Stimulated activated CD4-positive, alpha-beta T cell treated with anti-CD3 and anti-CD28 coated beads, TNF-alpha, amount 100 ng/mL, for 24 hours (primary cell): ENCODE results near the gene PROCR.
"Not testable (repeated sequence)": the region's sequence is repeated elsewhere in the genome, so short reads cannot be mapped to it uniquely, and the experiment has no call there.

ENCODE experiments used
- DNase-seq, 3 experiments: peaks; one replicate each; pipeline ENCODE4 v3.0.0-alpha.2; 2020; ENCODE audit warnings: low read depth in 3 of 3

PROCR gene

DNA sequence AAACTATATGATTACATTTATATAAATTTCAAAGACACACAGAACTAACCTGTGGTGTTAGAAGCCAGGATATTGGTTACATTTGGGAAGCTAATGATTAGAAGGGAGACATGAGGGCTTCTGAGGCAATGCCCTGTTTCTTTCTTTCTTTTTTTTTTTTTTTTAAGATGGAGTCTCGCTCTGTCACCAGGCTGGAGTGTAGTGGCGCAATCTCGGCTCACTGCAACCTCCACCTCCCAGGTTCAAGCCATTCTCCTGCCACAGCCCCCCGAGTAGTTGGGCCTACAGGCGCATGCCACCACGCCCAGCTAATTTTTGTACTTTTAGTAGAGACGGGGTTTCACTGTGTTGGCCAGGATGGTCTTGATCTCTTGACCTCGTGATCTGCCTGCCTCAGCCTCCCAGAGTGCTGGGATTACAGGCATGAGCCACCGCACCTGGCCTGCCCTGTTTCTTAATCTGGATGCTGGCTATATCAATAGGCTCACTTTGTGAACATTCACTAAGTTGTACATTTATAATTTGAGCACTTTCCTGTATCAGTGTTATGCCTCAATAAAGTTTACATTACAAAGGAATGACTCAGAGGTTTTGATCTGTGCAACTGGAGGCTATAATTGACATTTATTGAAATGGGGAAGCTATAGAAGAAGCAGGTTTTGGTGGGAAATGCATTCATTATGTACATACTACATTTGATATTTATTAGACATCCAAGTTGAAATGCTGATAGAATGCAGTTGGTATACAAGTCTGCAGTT is 21.3 kb downstream of the PROCR start:
- DNase-seq: not testable (repeated sequence)

DNA sequence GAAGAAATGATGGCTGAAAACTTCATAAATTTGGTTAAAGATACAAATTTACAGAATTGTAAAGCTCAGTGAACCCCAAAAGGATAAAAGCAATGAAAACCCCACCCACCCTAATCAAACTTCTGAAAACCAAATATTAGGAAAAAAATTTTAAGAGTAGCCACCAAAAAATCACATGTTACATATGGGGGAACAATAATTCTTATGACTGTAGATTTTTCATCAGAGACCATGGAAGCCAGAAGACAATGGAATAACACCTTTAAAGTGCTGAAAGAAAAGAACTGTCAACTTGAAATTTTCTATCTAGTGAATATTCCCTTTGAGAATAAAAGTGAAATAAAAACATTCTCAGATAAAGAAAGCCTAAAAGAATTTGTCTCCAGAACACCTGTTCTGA is 24.4 kb downstream of the PROCR start:
- DNase-seq: no peak

DNA sequence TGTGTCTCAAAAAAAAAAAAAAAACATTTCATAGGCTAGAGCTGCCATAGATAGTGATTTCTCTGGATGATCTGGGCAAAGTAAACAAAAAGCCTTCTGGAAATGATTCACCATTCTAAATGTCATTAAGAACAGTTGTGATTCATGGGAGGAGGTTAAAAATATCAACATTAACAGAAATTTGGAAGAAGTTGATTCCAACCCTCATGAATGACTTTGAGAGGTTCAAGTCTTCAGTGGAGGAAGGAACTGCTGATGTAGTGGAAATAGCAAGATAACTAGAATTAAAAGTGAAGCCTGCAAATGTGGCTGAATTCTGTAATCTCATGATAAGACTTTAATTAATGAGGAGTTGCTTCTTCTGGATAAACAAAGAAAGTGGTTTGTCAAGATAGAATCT is 27.9 kb downstream of the PROCR start:
- DNase-seq: no peak

DNA sequence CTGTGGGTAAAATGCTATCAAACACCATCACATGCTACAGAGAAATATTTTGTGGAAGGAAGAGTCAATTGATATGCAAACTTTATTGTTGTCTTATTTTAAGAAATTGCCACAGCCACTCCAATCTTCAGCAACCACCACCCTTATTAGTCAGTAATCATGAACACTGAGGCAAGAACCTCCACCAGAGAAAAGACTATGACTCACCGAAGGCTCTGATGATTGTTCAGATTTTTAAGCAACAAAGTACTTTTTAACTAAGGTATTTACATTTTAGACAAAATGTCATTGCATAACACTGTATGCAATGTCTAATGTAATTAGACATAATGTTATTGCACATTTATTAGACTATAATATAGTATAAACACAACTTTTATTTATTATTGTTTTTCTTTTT is 28.4 kb downstream of the PROCR start:
- no peak for DNase-seq

DNA sequence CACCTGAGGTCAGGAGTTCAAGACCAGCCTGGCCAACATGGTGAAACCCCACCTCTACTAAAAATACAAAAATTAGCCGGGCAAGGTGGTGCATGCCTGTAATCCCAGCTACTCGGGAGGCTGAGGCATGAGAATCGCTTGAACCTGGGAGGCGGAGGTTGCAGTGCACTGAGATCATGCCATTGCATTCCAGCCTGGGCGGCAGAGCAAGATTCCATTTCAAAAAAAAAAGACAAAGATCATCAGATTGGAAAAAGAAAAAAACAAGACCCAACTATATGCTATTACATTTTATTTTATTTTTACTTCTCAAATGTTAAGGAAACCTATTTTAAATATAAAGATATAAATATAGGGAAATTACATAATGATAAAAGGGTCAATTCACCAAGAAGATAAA is 29.6 kb downstream of the PROCR start:
- DNase-seq: not testable (repeated sequence)

DNA sequence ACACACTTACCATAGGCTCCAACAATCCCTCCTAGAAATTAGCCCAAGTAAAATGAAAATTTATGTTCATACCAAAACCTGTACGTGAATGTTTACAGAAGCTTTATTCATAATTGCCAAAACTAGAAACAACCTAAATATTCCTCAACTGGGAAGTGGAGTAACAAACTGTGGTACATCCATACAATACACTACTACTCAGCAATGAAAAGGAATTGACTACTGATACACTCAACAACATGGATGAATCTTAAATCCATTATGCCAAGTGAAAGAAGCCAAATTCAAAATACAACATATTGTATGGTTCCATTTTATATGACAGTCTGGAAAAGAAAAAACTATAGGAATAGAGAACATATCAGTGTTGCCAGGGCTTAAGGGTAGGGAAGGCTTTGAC is 34.9 kb downstream of the PROCR start:
- DNase-seq: no peak

DNA sequence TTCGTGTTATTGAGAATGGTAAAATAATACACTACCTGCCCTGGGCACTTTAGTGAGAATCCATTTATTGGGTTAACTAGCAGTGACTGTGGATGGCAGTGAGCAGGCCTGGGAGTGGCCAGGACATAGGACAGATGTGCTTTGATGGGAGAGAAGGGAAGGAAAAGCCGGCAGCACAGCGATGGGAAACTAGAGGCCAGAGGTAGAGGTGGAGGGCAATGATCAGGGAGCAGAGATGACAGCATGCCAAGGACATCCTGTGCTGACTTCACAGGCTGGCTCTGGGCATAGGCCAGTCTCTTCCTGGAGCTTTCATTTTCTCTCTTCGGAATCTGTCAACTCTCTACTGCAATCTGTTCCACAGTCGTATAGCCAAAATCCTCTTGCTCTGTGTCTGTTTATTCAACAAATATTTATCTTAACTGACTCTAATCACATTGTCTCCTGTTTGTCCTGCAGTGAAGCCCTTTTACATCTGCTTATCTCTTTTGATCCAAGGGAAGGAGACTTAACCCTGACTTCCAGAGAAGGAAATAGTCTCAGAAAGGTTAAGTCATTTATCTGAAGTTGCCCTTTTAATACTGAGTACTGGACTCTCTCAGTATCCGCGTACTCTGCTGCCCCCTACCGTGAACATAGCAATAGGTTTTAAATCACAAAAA is 36.2 kb downstream of the PROCR start:
- DNase-seq: peak; percentile 63 to 69 (median 65)

DNA sequence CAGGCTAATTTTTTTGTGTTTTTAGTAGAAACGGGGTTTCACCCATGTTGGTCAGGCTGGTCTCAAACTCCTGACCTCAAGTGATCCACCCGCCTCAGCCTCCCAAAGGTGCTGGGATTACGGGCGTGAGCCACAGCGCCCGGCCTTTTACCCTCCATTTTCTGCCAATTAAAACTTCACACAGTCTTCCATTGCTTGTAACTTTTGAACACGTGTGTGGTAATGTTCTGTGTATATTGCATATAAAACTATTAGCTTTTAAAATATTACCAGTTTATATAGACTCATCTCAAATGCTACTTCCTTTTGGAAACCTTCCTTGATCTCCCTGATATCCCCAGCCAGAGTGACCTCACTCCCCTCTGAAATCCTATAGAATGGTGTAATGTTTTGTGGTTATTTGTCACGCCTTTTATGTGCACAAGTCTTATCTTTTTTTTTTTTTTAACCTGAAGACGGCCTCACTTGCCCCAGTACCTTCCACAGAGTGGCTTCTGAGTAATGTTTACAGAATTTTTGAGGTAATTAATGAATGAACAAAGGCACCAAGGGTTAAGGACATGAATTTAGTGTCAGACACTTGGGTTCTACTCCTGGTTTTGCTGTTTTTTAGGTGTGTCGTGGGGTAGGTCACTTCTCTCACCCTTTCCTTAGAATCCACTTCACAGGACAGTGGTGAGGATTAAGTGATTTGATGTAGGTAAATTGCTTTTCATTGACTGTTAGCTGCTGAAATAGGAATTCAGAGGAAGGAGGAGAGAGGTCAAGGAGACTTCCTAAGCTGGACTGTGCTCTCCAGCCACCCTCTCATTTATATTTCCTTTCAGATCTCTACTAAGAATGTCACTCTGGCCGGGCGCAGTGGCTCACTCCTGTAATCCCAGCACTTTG is 43.4 kb downstream of the PROCR start:
- DNase-seq: no peak

DNA sequence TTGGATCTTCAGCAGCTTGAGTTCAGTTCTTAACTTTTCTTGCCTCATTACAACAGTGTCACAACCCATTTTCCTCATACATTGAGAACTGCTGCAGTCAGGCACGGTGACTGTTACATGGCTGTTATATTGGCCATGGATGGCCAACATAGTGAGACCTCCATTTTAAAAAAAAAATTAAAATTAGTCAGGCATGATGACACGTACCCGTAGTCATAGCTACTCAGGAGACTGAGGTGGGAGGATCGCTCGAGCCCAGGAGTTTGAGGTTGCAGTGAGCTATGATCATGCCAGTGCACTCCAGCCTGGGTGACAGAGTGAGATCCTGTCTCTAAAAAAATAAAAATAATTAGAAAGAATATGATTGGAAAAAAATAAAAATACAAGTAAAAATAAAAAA is 44.7 kb downstream of the PROCR start:
- no peak for DNase-seq

DNA sequence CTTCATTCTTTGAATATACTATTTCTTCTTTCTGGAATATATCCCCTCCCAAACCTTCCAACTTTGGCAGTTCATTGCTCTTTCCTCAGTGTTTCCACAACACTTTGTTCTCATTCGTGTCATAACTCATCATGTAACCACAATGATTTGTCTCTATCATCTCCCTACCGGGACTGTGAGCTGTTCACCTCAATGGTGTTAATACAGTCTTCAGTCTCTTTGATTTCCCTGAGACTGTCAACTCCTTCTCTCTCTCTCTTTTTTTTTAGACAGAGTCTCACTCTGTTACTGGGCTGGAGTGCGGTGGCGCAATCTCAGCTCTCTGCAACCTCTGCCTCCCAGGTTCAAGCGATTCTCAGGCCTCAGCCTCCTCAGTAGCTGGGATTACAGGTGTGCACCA is 52.1 kb downstream of the PROCR start:
- no peak for DNase-seq

DNA sequence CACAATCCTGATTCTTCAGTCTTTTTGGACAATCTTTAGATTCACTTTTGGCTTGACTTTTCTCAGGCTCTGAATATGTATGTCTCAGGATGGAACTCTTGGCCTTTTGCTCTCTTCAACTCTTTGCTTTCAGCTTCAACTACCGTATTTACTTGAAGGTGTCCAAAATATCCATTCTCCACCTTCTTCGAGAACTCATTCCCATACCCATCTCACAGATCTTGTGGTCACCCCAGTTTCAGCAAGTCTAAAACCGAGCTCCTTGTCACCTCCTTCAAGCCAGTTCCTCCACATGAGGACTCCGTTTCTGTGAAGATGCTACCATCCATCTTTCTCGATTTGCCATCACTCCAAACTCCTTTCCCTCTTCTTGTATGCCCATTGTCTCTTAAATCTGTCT is 52.7 kb downstream of the PROCR start:
- no peak for DNase-seq

DNA sequence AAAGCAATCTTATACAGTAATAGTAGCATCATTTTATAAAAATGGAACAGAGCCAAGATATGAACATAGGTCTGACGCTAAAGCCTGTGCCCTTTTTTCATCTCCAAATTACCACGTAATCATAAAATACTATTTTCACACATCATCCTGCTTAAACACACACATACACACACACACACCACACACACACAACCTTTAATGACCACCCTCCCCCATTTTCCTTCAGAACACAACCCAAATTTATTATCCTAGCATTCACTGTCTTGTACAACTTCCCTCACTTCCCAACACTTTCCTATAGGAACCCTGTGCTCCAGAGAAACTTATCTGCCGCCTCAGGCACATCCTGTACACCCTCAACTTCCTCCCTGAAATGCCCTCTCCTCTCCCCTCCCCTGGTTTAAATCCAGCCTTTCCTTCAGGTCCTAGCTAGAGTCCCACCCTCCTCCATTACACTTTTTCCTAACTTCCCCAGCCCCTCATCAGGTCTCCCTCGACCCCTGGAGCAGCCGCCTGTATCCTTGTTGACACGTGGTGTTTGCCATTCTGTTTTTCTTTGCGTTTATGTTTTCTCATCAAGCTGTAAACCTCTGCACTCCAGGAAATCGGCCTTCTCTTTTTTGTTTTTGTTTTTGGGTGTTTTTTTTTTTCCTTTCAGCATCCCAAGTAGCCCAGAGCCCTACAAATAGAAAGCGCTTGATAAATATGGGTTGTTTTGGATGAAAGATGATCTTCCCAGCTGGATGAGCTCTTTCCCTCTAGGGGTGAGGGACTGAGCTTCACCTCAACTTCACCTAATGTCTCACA is 53.6 kb downstream of the PROCR start:
- no peak for DNase-seq

DNA sequence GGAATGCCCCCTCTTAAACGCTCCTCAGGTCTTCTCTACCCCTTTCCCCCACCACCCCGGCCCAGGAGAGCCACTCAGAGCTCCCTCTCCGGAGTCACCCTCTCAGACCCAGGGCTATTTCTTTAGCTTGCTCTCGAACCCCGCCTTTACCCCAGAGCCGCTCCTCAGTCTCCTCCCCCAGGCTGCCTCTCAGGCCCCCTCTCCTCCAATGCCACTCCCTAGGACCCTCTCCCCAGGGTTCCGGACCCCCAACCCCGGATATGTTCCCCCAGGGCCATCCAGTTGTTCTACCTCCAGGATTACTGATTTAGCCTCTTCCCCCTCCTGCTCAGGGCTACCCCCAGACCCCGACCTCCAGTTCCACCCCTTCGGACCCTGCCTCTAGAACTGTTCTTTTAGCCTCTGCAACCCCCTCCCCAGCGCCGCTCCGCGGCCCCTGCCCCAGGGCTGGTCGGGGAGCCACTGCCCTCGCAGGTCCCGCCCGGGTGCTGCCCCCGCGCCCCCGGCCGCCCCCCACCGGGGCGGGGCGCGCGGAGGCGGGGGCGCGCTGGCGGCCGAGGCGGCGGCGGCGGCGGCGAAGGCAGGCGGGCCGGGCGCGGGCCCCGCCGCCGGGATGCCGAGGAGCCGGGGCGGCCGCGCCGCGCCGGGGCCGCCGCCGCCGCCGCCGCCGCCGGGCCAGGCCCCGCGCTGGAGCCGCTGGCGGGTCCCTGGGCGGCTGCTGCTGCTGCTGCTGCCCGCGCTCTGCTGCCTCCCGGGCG is 54.4 kb downstream of the PROCR start, which contains the start of gene MMP24:
Gene MMP24 (plus strand): TSS at position 565 of the 758 bp plus-strand sequence. CDS start 49 bp downstream, at position 614.
- DNase-seq: no peak
